Ascending aorta (tissue), 2 donors: ENCODE measurements around the gene TBXA2R. TPM values are rescaled to one million over a fixed set of nuclear protein-coding genes. Genes with fewer than 3 reads are reported as not detected.
"Not testable (repeated sequence)": the region's sequence is repeated elsewhere in the genome, so short reads cannot be mapped to it uniquely, and the experiment has no call there.

Source experiments
- DNase-seq, 2 donors: peaks; one replicate each; pipeline ENCODE4 v3.0.0-alpha.2; 2019; ENCODE audit warnings: low spot score in 2 of 2
- H3K27ac ChIP-seq, 2 donors: fragments of 200-600 bp; sonication (generic); one replicate each; pipeline ENCODE4 v1.5.1; 2016 to 2017; ENCODE audit warnings: mild to moderate bottlenecking in 1 of 2
- H3K27me3 ChIP-seq: fragments of 200-600 bp; sonication (generic); one replicate; pipeline ENCODE4 v1.5.1; 2017
- H3K36me3 ChIP-seq, 2 donors: fragments of 200-600 bp; sonication (generic); one replicate each; pipeline ENCODE4 v1.5.1; 2016
- H3K4me1 ChIP-seq, 2 donors: fragments of 200-600 bp; sonication (generic); one replicate each; pipeline ENCODE4 v1.5.1; 2016 to 2017; ENCODE audit warnings: mild to moderate bottlenecking in 1 of 2
- H3K4me3 ChIP-seq, 2 donors: fragments of 200-600 bp; sonication (generic); one replicate each; pipeline ENCODE4 v1.5.1; 2016 to 2017; ENCODE audit warnings: mild to moderate bottlenecking in 1 of 2
- H3K9me3 ChIP-seq, 2 donors: fragments of 200-600 bp; sonication (generic); one replicate each; pipeline ENCODE4 v1.5.1; 2016
- CTCF ChIP-seq, 3 experiments: fragments of 200-600 bp in 2 of 3; fragments of 450-650 bp in 1 of 3; sonication (generic) in 2 of 3; IDR thresholded peaks; one replicate each; pipeline ENCODE4 v1.5.1; 2016 to 2019; ENCODE audit warnings: antibody characterized with exemption in 3 of 3, mild to moderate bottlenecking in 1 of 3, moderate library complexity in 1 of 3
- intact Hi-C: fragments of 100-400 bp; cut with DNase I; formaldehyde crosslinking; loops from one replicate; pipeline ENCODE4 v1.15.1; 2023
- total RNA-seq: library from RNA; depleted of rRNA; stranded (reverse); fragments of >200 nt; gene quantifications from one replicate; pipeline ENCODE4 v1.1.0, GENCODE V29; 2016

The TBXA2R gene
- total RNA-seq, 1 donor from 2014 or later: 37.8 TPM

- Histone ChIP-seq H3K4me3 (no peak overlapping the region), H3K9me3 (no peaks in the 10 kb centered on the region), H3K36me3 (peaks cover 80 to 83% of the 10 kb centered on the region in 2 donors), H3K27ac (no peak overlapping the region), H3K27me3 (no peaks in the 10 kb centered on the region), H3K4me1 (no peaks in the 10 kb centered on the region)
- no peak for TF ChIP-seq CTCF (IDR thresholded peaks at IDR 0.05)
- DNase-seq: no peak
- intact Hi-C loops: no loop called here
Measured at GRCh38 chr19:3652422-3652821, 45.7 kb upstream of the TBXA2R start.

GRCh38 chr19:3651684-3652083 lies 45.0 kb upstream of the TBXA2R start:
- no peak for DNase-seq
- no peak for TF ChIP-seq CTCF (IDR thresholded peaks at IDR 0.05)
- intact Hi-C loops: no loop called here

GRCh38 chr19:3649888-3650287 lies 43.2 kb upstream of the TBXA2R start:
- TF ChIP-seq CTCF (IDR thresholded peaks at IDR 0.05): no peak
- H3K4me3 ChIP-seq: no peak overlapping the region
- H3K27me3 ChIP-seq: no peaks in the 10 kb centered on the region
- DNase-seq: no peak
- no peaks in the 10 kb centered on the region for H3K9me3 ChIP-seq
- no peaks in the 10 kb centered on the region for H3K4me1 ChIP-seq
- peaks cover 71 to 77% of the 10 kb centered on the region in 2 donors for H3K36me3 ChIP-seq
- intact Hi-C loops: no loop called here
- H3K27ac ChIP-seq: no peak overlapping the region

More at GRCh38 chr19:3651684-3652083, 45.0 kb upstream of the TBXA2R start:
- H3K27ac ChIP-seq: no peak overlapping the region
- H3K4me1 ChIP-seq: no peaks in the 10 kb centered on the region
- H3K36me3 ChIP-seq: peaks cover 76 to 78% of the 10 kb centered on the region in 2 donors
- H3K9me3 ChIP-seq: no peaks in the 10 kb centered on the region
- H3K27me3 ChIP-seq: no peaks in the 10 kb centered on the region
- no peak overlapping the region for H3K4me3 ChIP-seq

GRCh38 chr19:3648037-3648905 lies 41.6 kb upstream of the TBXA2R start:
- H3K4me3 ChIP-seq: no peak overlapping the region
- DNase-seq: no peak
- no peak for TF ChIP-seq CTCF (IDR thresholded peaks at IDR 0.05)
- H3K36me3 ChIP-seq: peaks cover 67 to 77% of the 10 kb centered on the region in 2 donors
- no peaks in the 10 kb centered on the region for H3K27me3 ChIP-seq
- intact Hi-C loops: no loop called here
- H3K4me1 ChIP-seq: no peaks in the 10 kb centered on the region
- H3K27ac ChIP-seq: no peak overlapping the region
- H3K9me3 ChIP-seq: no peaks in the 10 kb centered on the region

- H3K4me3 ChIP-seq, DNase-seq, H3K9me3 ChIP-seq, intact Hi-C loops, H3K4me1 ChIP-seq, H3K27me3 ChIP-seq, H3K27ac ChIP-seq: not testable (repeated sequence)
- H3K36me3 ChIP-seq: peaks cover 65 to 77% of the 10 kb centered on the region in 2 donors
Measured at GRCh38 chr19:3647102-3647501, 40.4 kb upstream of the TBXA2R start.

- Histone ChIP-seq H3K36me3 (peaks cover 65 to 77% of the 10 kb centered on the region in 2 donors), H3K4me3 (no peak overlapping the region), H3K27me3 (no peaks in the 10 kb centered on the region), H3K9me3 (no peaks in the 10 kb centered on the region), H3K27ac (no peak overlapping the region), H3K4me1 (no peaks in the 10 kb centered on the region)
- DNase-seq: no peak
- TF ChIP-seq CTCF (IDR thresholded peaks at IDR 0.05): no peak
- intact Hi-C loops: no loop called here
Measured at GRCh38 chr19:3646336-3647092, 39.8 kb upstream of the TBXA2R start.
